DLD1 (cell line): ENCODE results near the gene ZFP36.

ENCODE experiments used
- in situ Hi-C: cut with HindIII; loops from 2 replicates; pipeline ENCODE4 v1.10.0; 2017; ENCODE audit warnings: low sequenced_read_pairs

The ZFP36 gene

DNA sequence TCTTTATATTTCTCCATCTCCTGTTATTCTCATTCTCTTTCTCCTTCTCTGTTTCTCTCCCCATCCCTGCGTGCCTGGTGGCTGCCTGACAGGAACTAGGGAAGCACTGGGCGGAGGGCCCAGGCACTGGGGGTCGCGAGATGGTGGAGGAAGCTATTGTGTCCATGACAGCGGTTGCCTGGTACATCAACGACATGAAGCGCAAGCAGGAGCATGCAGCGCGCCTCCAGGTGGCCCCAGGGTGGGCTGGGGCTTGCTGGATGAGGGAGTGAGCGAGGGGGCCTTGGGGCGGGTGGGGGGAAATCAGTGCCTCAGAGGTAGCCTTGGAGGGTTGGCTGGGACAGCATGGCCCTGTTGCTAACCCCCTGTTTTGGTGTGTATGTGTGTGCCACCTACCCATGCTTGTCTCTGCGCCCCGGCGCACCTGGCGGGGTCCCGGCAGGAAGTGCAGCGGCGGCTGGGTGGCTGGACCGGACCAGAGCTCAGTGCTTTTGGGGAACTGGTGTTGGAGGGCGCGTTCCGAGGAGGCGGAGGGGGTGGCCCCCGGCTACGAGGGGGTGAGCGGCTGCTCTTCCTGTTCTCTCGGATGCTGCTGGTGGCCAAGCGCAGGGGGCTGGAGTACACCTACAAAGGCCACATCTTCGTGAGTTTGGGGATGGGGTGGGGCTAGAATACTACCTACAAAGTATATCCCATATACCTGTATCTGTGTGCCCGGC, 11.0 kb downstream of the ZFP36 start:
- in situ Hi-C loops: no loop called here

DNA sequence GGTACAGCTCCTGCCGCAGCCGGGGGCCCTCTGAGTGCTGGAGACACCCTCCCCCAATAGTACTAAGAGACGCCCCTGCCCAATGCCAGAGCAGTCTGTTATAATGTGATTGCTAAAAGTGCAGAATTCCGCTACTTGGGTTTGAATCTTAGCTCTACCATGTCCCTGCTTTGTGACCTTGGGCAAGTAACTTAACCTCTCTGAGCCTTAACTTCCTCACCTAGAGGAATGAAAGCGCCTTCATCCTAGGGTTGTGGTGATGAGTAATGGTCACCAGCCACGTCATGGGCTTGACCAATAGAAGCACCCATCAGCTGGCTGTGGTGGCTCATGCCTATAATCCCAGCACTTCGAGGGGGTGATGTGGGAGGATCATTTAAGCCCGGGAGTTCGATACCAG, 12.4 kb downstream of the ZFP36 start:
- in situ Hi-C loops: no loop called here

DNA sequence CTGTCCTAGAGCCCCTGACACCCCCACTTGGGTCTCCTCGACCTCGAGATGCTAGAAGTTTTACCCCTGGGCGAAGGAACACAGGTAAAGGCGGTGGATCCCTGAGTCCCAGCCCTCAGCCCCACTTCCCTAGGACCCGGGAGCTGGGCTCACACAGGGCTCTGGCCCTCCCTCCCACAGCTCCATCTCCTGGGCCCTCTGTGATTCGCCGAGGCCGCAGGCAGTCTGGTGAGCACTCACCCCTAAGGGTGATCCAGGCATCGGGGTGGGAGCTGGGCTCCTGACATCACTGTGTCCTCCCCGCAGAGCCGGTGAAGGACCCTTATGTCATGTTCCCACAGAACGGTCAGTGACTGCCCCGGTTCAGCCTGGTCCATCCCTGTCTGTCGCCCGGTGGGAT, 14.1 kb downstream of the ZFP36 start:
- in situ Hi-C loops: no loop called here

DNA sequence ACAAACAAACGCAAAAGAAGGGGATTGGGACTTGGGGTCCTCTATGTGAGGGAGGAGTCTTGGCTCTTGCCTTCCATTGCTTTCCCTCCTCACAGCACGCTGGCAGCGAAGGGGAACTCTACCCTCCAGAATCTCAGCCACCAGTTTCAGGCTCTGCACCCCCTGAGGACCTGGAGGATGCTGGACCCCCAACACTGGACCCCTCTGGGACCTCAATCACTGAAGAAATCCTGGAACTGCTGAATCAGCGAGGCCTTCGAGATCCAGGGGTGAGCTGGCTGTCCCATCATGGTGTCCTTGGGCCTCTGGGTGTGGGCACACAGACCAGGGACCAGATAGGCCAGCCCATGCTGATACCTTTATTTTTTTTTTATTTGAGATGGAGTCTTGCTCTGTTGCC, 15.4 kb downstream of the ZFP36 start:
- in situ Hi-C loops: no loop called here

DNA sequence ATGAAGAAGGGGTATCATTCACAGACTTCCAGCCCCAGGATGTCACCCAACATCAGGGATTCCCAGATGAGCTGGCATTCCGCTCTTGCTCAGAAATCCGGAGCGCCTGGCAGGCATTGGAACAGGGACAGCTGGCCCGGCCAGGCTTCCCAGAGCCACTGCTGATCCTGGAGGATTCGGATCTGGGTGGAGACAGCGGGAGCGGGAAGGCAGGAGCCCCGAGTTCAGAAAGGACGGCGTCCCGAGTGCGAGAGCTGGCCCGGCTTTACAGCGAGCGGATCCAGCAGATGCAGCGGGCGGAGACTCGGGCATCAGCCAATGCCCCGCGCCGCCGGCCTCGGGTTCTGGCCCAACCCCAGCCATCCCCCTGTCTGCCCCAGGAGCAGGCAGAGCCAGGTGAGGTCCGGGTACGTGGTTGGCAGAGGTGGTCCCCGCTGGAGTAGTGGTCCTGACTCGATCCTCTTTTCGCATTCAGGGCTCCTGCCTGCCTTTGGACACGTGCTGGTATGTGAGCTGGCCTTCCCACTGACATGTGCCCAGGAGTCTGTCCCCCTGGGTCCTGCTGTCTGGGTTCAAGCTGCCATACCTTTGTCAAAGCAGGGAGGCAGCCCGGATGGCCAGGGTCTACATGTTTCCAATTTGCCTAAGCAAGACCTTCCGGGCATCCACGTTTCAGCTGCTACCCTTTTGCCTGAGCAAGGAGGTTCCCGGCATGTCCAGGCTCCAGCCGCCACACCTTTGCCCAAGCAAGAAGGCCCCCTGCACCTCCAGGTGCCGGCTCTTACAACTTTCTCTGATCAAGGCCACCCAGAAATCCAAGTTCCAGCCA, 16.8 kb downstream of the ZFP36 start:
- in situ Hi-C loops: no loop called here

DNA sequence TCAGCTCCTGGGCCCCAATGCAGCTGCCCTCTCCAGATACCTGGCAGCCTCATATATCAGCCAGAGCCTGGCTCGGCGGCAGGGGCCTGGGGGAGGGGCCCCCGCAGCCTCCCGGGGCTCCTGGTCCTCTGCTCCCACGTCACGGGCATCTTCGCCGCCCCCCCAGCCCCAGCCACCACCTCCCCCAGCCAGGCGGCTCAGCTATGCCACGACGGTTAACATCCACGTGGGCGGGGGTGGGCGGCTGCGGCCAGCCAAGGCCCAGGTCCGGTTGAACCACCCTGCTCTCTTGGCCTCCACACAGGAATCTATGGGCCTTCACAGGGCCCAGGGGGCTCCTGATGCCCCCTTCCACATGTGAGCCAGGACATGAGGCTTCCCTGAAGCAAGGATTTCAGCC, 18.3 kb downstream of the ZFP36 start:
- in situ Hi-C loops: no loop called here

DNA sequence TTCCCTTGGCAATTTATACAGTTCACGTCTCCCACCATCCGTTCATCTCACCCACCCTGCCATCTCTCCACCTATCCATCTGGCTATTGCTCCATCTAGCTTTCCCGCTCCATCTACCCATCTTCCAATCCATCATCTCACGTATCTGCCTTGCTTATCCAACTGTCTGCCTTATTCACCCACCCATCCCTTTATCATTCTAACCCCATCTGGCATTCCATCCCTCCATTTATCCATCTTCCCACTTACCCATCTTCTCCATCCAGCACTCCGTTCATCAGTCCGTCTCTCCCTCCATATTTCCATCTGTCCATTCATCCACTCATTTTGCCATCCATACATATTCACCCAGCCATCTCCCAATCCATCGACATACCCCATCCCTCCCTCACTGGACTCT, 19.1 kb downstream of the ZFP36 start:
- in situ Hi-C loops: no loop called here

DNA sequence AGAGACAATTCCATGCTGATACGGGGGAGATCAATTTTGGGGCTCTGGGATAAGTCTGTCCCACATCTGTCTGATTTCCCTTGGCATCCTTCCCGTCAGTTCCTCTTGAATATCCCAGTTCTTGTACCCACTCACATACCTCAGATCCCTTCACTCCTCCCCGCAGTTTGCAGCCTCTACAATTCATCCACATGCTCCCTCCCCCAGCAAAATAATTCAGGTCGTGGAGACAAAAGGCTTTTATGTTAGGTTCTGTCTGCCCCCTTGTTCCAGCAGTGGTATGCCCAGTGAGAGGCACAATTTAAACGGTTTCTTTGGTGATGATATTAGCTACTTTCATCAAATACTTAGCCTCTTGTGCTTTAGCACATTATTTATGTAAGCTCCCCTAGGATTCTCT, 19.5 kb downstream of the ZFP36 start:
- in situ Hi-C loops: no loop called here

DNA sequence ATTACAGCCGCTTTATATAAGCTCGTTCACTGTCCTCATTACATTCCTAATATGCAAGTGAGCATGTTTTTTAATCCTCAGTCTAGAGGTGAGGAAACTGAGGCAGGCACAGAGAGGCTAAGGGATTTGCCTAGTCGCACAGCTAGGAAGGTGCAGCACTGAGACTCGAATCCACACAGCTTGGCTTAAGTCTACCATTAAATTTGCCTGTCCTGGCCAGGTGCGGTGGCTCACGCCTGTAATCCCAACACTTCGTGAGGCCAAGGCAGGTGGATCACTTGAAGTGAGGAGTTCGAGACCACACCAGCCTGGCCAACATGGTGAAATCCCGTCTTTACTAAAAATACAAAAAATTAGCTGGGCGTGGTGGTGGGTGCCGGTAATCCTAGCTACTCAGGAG, 21.1 kb downstream of the ZFP36 start:
- in situ Hi-C loops: no loop called here

DNA sequence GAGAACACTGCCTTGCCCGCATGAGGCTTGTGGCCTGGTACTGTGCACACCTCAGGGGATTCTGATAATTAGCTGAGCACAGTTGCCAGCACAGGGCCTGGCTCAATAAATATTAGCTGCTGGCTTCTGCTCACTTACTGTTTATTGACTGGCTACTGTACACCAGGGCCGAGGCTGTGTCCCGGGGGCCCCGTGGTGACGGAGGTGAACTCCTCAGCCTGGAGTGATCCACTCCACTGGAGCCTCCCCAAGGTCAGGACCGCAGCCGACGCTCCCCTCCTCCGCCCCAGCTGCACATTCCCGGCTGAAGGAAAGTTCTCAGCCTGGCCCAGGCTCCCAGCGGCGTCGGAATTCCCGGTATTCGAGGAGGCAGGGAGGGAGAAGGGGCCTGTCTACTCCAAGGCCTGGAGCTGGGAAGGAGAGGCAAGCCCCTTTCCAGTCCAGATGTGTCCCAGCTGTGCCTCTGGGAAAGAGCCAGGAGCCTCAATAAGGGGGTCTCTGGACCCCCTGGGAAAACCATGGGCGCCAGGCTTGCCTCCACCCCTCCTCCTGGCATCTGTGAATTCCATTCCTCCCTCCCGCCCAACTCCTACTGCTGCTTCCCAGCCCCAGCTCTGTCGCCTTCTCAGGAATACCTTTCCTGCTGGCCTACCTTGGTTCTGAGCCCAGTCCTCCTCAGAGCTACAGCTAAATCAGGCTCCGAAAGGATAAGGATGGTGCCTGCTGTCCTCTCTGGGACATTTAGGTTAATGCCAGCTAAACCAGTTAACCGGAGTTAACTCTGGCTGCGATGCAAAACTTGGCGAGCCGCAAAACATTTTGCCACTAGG, 21.9 kb downstream of the ZFP36 start:
- in situ Hi-C loops: no loop called here

DNA sequence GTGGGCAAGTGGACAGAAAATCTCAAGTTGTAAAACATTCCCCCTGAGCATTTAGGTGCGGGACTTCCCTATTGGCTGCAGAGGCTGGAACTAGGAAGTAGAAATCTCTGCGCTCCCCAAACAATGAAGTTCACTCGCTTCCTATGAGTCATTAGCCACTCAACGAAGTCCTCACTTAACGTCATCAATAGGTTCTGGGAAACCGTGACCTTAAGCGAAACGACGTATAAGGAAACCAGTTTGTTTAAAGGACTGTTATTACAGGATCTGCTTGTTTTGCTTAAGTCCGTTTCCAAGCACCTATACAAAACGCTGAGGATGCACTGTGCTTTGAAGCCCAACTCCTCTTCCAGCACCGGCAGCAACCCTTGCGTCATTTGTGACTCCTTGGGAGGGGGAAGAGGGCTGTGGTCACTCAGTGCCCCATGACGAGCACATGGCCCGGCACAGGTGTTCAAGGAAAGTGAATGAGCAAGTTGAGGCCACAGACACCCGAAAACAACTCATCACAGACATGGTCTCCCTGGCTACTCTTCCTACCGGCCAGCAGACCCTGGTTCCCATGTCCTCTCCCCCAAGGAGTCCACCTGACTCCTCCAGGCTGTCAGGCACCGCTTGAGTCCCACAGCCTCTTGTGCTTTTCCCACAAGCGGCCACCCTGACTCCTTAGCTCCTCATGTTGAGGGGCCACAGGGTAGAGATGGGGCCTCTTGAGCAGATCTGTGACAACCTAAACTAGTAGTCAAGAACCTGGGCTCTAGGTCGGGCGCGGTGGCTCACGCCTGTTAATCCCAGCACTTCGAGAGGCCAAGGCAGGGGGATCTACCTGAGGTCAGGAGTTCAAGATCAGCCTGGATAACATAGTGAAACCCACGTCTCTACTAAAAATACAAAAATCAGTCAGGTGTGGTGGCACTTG, 24.3 kb downstream of the ZFP36 start:
- in situ Hi-C loops: no loop called here

DNA sequence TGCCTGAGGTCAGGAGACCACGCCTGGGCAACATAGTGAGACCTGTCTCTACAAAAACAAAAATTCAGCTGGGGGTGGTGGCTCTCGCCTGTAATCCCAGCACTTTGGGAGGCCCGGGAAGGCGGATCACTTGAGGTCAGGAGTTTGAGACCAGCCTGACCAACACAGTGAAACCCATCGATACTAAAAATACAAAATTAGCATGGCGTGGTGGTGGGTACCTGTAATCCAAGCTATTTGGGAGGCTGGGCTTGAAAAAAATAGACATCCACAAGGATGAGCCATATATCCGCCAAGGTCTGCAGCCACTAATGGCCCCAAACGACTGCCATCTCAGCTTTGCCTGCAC, 26.0 kb downstream of the ZFP36 start:
- in situ Hi-C loops: no loop called here

DNA sequence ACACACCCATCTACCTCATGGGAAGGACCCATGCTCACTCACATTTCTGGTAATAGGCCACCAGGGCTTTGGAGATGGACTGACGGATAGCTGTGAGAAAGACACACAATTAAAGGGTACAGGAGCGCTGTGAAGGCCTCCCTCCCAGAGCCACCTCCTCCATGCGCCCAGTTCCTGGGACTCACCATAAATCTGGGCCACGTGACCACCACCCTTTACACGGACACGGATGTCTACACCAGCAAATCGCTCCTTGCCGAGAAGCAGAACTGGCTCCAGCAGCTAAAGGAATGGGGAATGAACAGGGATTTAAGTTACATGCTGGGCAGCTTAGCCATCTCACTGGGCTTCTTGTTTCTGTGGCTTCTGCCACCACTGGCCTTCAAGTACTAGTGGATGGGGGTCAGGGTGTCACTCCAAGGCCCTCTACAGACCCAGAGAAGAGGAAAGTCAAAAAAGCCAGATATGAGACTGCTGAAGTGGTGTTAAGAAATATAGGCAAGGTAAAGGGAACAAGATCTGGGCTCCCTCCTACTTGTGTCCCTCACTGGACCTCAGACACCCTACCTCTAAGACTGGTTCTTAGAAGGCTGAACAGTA, 26.9 kb downstream of the ZFP36 start:
- in situ Hi-C loops: no loop called here

DNA sequence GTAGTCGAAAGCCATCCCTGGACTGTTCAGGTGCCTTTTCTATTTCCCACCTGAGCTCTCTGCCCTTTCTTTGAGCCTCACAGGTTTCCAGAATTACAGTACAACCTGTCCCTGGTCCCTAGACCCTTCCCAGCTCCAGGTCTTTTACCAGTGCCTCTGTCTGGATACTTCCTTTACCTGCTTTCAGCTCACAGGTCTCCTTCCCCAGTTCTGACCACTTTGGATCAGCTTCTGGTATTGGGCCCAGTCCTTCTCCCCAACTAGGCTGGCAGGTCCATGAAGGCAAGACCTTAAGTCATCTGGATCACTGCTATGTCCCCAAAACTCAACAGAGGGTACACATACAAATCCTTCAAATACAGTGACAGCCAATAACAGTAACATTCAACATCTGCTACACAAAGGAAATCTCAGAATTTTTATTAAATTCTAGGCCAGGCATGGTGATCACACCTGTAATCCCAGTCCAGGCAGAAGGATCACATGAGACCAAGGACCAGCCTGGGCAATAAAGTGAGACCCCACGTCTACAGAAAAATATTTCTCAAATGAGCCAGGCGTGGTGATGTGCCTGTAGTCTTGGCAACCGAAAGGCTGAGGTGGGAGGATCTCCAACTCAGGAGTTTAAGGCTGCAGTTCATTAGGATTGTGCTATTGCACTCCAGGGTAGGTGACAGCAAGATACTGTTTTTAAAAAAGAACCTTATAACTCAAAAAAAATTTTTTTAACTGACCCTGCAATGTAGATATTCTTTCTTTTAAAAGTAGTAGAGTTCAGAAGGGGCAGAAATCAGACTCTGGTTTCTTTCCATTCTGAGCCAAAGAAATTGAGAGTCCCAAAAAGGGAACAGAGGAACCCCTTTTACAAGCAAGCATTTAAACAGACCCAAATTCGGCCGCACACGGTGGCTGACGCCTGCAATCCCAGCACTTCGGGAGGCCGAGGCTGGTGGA, 27.8 kb downstream of the ZFP36 start:
- in situ Hi-C loops: no loop called here

DNA sequence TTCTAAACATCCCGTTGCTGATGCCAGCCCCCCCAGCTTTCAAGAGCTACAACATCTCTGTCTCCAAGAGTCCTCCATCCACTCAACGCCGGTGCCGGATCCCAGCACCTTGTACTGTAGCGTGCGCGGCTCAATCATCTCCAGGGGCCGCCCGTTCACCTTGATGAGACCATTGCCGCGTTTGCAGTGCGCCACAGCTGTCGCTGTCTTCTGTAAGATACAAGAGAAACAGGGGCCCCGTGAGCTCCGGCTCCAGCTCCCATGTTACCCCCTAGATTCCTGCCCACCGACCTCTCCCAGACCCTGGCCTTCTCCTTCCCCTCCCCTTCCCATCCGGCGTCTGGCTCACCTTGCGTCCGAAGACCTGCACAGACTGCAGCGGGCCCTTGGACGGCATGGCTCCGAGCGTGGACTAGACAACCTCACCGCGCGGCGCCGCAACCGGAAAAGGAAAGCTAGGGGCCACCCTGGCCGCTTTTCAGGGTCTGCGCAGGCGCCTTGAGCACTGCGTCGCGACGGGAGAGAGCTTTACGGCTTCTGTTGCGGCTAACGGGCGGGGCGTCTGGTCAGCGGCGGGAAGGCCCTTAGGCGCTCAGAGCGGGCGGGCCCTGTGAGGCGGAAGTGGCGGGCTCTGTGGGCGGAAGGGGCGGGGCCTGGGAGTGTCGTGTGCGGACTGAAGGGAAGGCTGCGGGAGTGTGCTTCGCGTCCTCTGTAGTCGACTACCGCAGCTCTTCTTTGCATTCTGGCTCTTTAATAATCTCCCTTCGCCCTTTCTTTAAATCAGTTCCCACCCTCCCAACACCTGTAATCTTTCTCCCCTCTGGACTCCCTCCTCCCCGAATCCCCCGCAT, 29.1 kb downstream of the ZFP36 start, which contains the start of gene RPS16:
RPS16 (minus strand) TSS at position 451 of the 851 bp plus-strand sequence; CDS start at position 397, 54 bp downstream.
- in situ Hi-C loops: no loop called here

DNA sequence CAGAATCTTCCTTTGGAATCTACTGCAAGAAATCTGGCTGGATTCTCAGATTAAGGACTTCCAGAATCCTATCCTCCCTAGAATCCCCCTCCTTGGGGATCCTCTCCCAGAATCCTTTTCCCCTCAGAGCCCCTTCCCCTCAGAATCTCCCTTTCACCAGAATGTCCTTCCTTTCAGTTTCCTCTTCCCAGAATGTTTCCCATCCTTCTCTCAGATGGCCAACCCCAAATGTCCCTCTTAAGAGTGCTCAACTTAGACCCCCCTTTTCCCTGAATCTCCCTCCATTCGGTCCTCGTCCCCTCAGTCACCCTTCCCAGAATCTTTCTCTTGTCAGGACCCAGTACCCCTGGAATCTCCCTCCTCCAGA, 29.7 kb downstream of the ZFP36 start:
- in situ Hi-C loops: no loop called here

DNA sequence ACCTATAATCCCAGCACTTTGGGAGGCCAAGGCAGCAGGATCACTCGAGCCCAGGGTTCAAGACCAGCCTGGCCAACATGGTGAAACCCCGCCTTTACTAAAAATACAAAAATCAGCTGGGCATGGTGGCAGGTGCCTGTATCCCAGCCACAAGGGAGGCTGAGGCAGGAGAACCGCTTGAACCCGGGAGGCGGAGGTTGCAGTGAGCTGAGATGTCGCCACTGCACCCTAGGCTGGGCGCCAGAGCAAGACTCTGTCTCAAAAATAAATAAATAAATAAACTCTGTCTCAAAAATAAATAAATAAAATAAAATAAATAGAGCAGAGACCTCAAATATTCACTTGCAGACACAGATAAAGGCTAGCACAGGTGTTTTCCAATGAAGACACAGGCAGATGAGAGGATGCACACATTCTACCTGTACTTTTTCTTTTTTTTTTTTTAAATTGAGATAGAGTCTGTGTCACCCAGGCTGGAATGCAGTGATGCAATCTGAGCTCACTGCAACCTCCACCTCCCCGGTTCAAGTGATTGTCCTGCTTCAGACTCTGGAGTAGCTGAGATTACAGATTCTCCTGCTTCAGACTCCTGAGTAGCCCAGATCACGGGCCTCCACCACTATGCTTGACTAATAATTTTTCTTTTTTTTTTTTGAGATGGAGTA, 31.8 kb downstream of the ZFP36 start:
- in situ Hi-C loops: no loop called here
